ENCODE results near the gene USP16.
"Not testable (repeated sequence)": the region's sequence is repeated elsewhere in the genome, so short reads cannot be mapped to it uniquely, and the experiment has no call there.

The USP16 gene

GRCh38 chr21:29074007-29074376 is 49.5 kb downstream of the USP16 start:
- TF ChIP-seq CTCF (IDR thresholded peaks at IDR 0.05; ENCODE audit: unreplicated experiment in 3 of 3), result no peak
- Mint-ChIP-seq H3K27me3 (ENCODE audit: low read depth) (no peaks in the 10 kb centered on the region), H3K36me3 (ENCODE audit: low read depth) (peaks cover 8% of the 10 kb centered on the region), H3K9me3 (no peaks in the 10 kb centered on the region), H3K27ac (peak overlapping the region; percentile 95 to 100 (median 99)), H3K4me3 (peak overlapping the region; percentile 100), H3K4me1 (peaks cover 28% of the 10 kb centered on the region)

- H3K4me3 Mint-ChIP-seq, result peak overlapping the region; percentile 78 to 83 (median 80)
- H3K9me3 Mint-ChIP-seq, result no peaks in the 10 kb centered on the region
- H3K36me3 Mint-ChIP-seq (ENCODE audit: low read depth), result peaks cover 3% of the 10 kb centered on the region
- H3K27me3 Mint-ChIP-seq (ENCODE audit: low read depth), result no peaks in the 10 kb centered on the region
- no peak for TF ChIP-seq CTCF (IDR thresholded peaks at IDR 0.05; ENCODE audit: unreplicated experiment in 3 of 3)
- H3K4me1 Mint-ChIP-seq, result peaks cover 28% of the 10 kb centered on the region
- peak overlapping the region; percentile 8 to 77 (median 57) for H3K27ac Mint-ChIP-seq
Observed at GRCh38 chr21:29074783-29075182, 50.3 kb downstream of the USP16 start.

- Mint-ChIP-seq H3K27me3 (ENCODE audit: low read depth) (no peaks in the 10 kb centered on the region), H3K27ac (no peak overlapping the region), H3K4me1 (peaks cover 28% of the 10 kb centered on the region), H3K9me3 (no peaks in the 10 kb centered on the region), H3K36me3 (ENCODE audit: low read depth) (no peaks in the 10 kb centered on the region), H3K4me3 (peak overlapping the region; percentile 45 to 60 (median 59))
- no peak for TF ChIP-seq CTCF (IDR thresholded peaks at IDR 0.05; ENCODE audit: unreplicated experiment in 3 of 3)
Observed at GRCh38 chr21:29075706-29076466, 51.4 kb downstream of the USP16 start.

GRCh38 chr21:29076731-29077640 is 52.5 kb downstream of the USP16 start:
- H3K4me3 Mint-ChIP-seq; H3K27ac Mint-ChIP-seq; H3K9me3 Mint-ChIP-seq; H3K36me3 Mint-ChIP-seq (ENCODE audit: low read depth); H3K27me3 Mint-ChIP-seq (ENCODE audit: low read depth): not testable (repeated sequence)
- H3K4me1 Mint-ChIP-seq, result peaks cover 21% of the 10 kb centered on the region

GRCh38 chr21:29077651-29078090 is 53.2 kb downstream of the USP16 start:
- H3K27ac Mint-ChIP-seq, result no peak overlapping the region
- peaks cover 14% of the 10 kb centered on the region for H3K4me1 Mint-ChIP-seq
- H3K36me3 Mint-ChIP-seq (ENCODE audit: low read depth), result no peaks in the 10 kb centered on the region
- H3K27me3 Mint-ChIP-seq (ENCODE audit: low read depth), result no peaks in the 10 kb centered on the region
- H3K9me3 Mint-ChIP-seq, result no peaks in the 10 kb centered on the region
- no peak overlapping the region for H3K4me3 Mint-ChIP-seq
- no peak for TF ChIP-seq CTCF (IDR thresholded peaks at IDR 0.05; ENCODE audit: unreplicated experiment in 3 of 3)

Data from nephron (organoid).